RWPE1 (cell line): ENCODE measurements around the gene PHOX2A.
"Not testable (repeated sequence)": the region's sequence is repeated elsewhere in the genome, so short reads cannot be mapped to it uniquely, and the experiment has no call there.

Experiments used
- CTCF ChIA-PET: fragments of 350-600 bp; sonication (Branson Sonifier 250); formaldehyde crosslinking; extraction: SDS; loops from one replicate; lab custom pipeline; 2021; lab: Yijun Ruan, JAX
- POLR2A ChIA-PET: fragments of 400-600 bp; formaldehyde crosslinking; extraction: SDS; loops from one replicate; lab custom pipeline; 2020; ENCODE audit warnings: antibody characterized with exemption; ENCODE audit not compliant: low non-redundant PET; lab: Yijun Ruan, JAX
- DNase-seq: peaks from one replicate; pipeline ENCODE4 v3.0.0; 2012; ENCODE audit warnings: low spot score
- H3K27ac ChIP-seq: fragments of 450-650 bp; 2 replicates; pipeline ENCODE4 v1.5.1; 2017
- CTCF ChIP-seq: fragments of 450-650 bp; conservative IDR thresholded peaks from 2 replicates; pipeline ENCODE4 v1.5.1; 2017; ENCODE audit warnings: low read depth, mild to moderate bottlenecking

The PHOX2A gene

GRCh38 chr11:72204886-72205285 is 39.1 kb downstream of the PHOX2A start:
- POLR2A ChIA-PET = no interaction called here
- CTCF ChIA-PET = no interaction called here
- no peak overlapping the region for H3K27ac ChIP-seq
- TF ChIP-seq CTCF = no peak
- DNase-seq = no peak

- CTCF ChIA-PET = interaction anchor here (0.6 kb wide), 1 partner anchor 18 kb away, joined by 7 read pairs; no protein-coding TSS in a partner anchor
- POLR2A ChIA-PET = no interaction called here
Observed at GRCh38 chr11:72203163-72203562, 40.8 kb downstream of the PHOX2A start.

GRCh38 chr11:72202571-72202970 is 41.4 kb downstream of the PHOX2A start:
- TF ChIP-seq CTCF = no peak
- no peak for DNase-seq
- POLR2A ChIA-PET = no interaction called here
- CTCF ChIA-PET = interaction anchor here (0.6 kb wide), 4 partner anchors 12 to 62 kb away, joined by 3 to 7 read pairs (median 4); no protein-coding TSS in a partner anchor
- no peak overlapping the region for H3K27ac ChIP-seq

More at GRCh38 chr11:72203163-72203562, 40.8 kb downstream of the PHOX2A start:
- no peak for DNase-seq
- no peak for TF ChIP-seq CTCF
- no peak overlapping the region for H3K27ac ChIP-seq

- DNase-seq, H3K27ac ChIP-seq, POLR2A ChIA-PET, CTCF ChIA-PET: not testable (repeated sequence)
Observed at GRCh38 chr11:72201445-72201844, 42.5 kb downstream of the PHOX2A start.

GRCh38 chr11:72195518-72196270 is 48.3 kb downstream of the PHOX2A start:
- TF ChIP-seq CTCF = no peak
- CTCF ChIA-PET = no interaction called here
- POLR2A ChIA-PET = no interaction called here
- no peak for DNase-seq
- H3K27ac ChIP-seq = no peak overlapping the region

GRCh38 chr11:72191961-72192381 is 52.0 kb downstream of the PHOX2A start, which contains the start of gene FOLR1:
Gene FOLR1 (plus strand): TSS chr11:72192140. CDS start chr11:72192174, 34 bp downstream.
- no peak for DNase-seq
- no peak within 1 kb of the TSS for H3K27ac ChIP-seq
- ChIA-PET CTCF (no interaction called here), POLR2A (no interaction called here)
- TF ChIP-seq CTCF = no peak

GRCh38 chr11:72190631-72191071 is 53.3 kb downstream of the PHOX2A start:
- POLR2A ChIA-PET = no interaction called here
- DNase-seq = no peak
- no peak overlapping the region for H3K27ac ChIP-seq
- TF ChIP-seq CTCF = no peak
- CTCF ChIA-PET = interaction anchor here (1.1 to 1.3 kb wide), 2 partner anchors 47 to 166 kb away, joined by 4 to 6 read pairs; no protein-coding TSS in a partner anchor
